ENCODE measurements around the gene RNF17.

Gene RNF17

DNA sequence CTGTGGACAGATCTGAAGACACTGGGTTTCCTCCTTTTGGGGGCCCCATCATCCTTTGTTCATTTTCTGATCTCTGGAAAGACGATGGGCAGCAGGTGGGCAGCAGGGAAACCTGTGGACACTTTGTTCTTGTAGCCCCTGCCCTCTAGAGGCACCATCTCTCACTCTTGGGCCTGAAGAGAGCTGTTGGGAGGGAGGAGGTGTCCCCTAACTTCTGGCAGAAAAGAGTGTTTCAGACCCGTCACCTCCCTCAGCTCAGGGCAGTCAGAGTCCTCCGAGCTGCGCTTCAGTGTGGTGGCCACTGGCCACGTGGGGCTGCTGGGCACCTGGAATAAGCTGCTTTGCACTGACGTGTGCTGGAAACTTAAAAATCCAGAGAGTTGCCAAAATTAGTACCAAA, 26.9 kb upstream of the RNF17 start:
- TF ChIP-seq, protein P1, sequence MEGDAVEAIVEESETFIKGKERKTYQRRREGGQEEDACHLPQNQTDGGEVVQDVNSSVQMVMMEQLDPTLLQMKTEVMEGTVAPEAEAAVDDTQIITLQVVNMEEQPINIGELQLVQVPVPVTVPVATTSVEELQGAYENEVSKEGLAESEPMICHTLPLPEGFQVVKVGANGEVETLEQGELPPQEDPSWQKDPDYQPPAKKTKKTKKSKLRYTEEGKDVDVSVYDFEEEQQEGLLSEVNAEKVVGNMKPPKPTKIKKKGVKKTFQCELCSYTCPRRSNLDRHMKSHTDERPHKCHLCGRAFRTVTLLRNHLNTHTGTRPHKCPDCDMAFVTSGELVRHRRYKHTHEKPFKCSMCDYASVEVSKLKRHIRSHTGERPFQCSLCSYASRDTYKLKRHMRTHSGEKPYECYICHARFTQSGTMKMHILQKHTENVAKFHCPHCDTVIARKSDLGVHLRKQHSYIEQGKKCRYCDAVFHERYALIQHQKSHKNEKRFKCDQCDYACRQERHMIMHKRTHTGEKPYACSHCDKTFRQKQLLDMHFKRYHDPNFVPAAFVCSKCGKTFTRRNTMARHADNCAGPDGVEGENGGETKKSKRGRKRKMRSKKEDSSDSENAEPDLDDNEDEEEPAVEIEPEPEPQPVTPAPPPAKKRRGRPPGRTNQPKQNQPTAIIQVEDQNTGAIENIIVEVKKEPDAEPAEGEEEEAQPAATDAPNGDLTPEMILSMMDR (IDR thresholded peaks at IDR 0.05; ENCODE audit: insufficient read depth, low read length, missing control alignments), result no peak
- no peak for DNase-seq (ENCODE audit: low read depth, low spot score)
- H3K4me3 ChIP-seq (ENCODE audit: low read depth, low read length), result no peak overlapping the region
- CTCF ChIA-PET, result interaction anchor here (1.3 kb wide), 1 partner anchor 9 kb away, joined by 6 read pairs; no protein-coding TSS in a partner anchor
- POLR2A ChIA-PET, result no interaction called here

- ChIA-PET CTCF (no interaction called here), POLR2A (no interaction called here)
- H3K4me3 ChIP-seq (ENCODE audit: low read depth, low read length), result no peak overlapping the region
- no peak for DNase-seq (ENCODE audit: low read depth, low spot score)
- TF ChIP-seq, protein P1 (IDR thresholded peaks at IDR 0.05; ENCODE audit: insufficient read depth, low read length, missing control alignments), result no peak
Measured at GRCh38 chr13:24738366-24738847, 25.6 kb upstream of the RNF17 start.

DNA sequence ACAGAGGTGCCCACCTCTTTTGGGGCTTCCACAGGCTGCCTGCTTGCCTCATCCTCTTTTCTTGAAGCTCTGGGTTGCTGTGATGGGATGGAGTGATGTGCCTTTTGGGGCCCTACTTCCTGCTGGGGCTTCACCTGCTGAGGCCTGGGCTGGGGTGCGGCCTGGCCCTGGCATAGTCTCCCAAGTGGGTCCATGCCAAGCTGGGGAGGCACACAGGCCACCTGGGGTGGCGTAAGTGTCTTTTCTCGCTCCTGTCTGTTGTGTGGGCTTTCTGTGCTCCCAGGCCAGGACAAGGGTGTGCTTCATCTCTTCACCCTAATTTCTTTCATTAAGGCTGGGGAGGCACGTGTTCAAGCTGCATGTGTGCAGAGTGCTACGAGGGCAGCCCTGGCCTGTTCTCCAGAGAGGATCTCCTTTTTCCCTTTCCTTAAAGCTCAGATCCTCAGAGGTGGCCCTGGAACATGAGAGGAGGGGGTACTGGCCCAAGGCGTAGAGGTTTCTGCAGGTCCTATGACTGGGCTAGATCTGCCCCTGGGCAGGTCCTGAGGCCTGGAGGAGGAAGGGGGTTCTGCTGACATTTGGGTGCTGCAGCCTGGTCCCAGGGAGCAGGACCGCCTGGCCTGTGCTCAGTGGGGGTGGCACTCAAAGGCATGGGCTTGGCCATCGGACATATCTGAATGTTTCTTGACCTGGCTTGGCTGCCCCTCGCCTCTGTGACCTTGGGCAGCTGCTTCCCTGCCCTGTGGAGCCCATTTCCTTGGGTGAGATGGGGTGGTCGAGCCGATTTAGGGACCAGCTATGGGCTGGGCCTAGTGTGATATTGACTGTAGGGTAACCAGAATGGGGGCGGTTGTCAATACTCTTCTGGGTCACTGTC, 23.7 kb upstream of the RNF17 start:
- no peak overlapping the region for H3K4me3 ChIP-seq (ENCODE audit: low read depth, low read length)
- CTCF ChIA-PET, result interaction anchor here (1.1 to 2.2 kb wide), 5 partner anchors 10 to 135 kb away, joined by 3 to 7 read pairs (median 3); no protein-coding TSS in a partner anchor
- POLR2A ChIA-PET, result no interaction called here
- TF ChIP-seq, protein P1 (IDR thresholded peaks at IDR 0.05; ENCODE audit: insufficient read depth, low read length, missing control alignments), result no peak
- no peak for DNase-seq (ENCODE audit: low read depth, low spot score)

GRCh38 chr13:24741016-24741662, 22.8 kb upstream of the RNF17 start:
- TF ChIP-seq, protein P1 (IDR thresholded peaks at IDR 0.05; ENCODE audit: insufficient read depth, low read length, missing control alignments), result no peak
- CTCF ChIA-PET, result interaction anchor here (1.1 to 2.2 kb wide), 5 partner anchors 9 to 254 kb away, joined by 3 to 7 read pairs (median 3); no protein-coding TSS in a partner anchor
- POLR2A ChIA-PET, result no interaction called here
- DNase-seq (ENCODE audit: low read depth, low spot score), result no peak
- no peak overlapping the region for H3K4me3 ChIP-seq (ENCODE audit: low read depth, low read length)

- ChIA-PET CTCF (interaction anchor here (1.1 to 2.2 kb wide), 4 partner anchors 8 to 253 kb away, joined by 3 to 7 read pairs (median 6); no protein-coding TSS in a partner anchor), POLR2A (no interaction called here)
- TF ChIP-seq, protein P1 (IDR thresholded peaks at IDR 0.05; ENCODE audit: insufficient read depth, low read length, missing control alignments), result no peak
- no peak overlapping the region for H3K4me3 ChIP-seq (ENCODE audit: low read depth, low read length)
- no peak for DNase-seq (ENCODE audit: low read depth, low spot score)
Measured at GRCh38 chr13:24741791-24742190, 22.2 kb upstream of the RNF17 start.

DNA sequence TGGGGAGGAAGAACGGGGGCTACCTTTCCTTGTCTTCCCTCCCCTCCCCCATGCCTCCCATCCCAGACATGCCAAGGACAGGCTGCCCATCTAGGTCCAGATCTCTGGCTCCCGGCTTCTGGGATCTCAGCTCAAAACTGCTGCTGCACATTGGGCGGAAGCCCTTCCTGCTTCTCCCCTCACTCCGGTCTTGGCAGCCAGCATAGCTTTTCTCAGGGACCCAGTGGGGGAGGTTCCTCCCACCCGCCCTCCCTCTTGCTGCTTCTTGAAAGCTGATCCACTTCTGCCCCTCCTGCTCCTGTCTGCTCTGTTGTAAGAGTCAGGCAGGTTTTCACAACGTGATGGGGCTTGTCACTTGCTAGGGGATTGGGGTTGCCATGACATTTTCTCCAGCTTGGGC, 21.7 kb upstream of the RNF17 start:
- no peak for DNase-seq (ENCODE audit: low read depth, low spot score)
- TF ChIP-seq, protein P1 (IDR thresholded peaks at IDR 0.05; ENCODE audit: insufficient read depth, low read length, missing control alignments), result no peak
- ChIA-PET POLR2A (no interaction called here), CTCF (interaction anchor here (1.9 to 2.2 kb wide), 3 partner anchors 9 to 15 kb away, joined by 5 to 7 read pairs (median 7); no protein-coding TSS in a partner anchor)
- no peak overlapping the region for H3K4me3 ChIP-seq (ENCODE audit: low read depth, low read length)
